RWPE2 (cell line): Measurements from ENCODE around the gene RMC1.
"Not testable (repeated sequence)": the region's sequence is repeated elsewhere in the genome, so short reads cannot be mapped to it uniquely, and the experiment has no call there.

Source experiments
- ATAC-seq: fragments of 200-7000 bp; cut with Tn5 transposase; 3 replicates; pipeline ENCODE4 v1.9.1; 2021; ENCODE audit warnings: low read depth
- DNase-seq: peaks from one replicate; pipeline ENCODE4 v3.0.0-alpha.2; 2020; ENCODE audit warnings: low spot score
- H3K27ac ChIP-seq: fragments of 450-650 bp; 2 replicates; pipeline ENCODE4 v1.5.1; 2017; ENCODE audit warnings: mild to moderate bottlenecking; ENCODE audit not compliant: poor library complexity, severe bottlenecking
- H3K27me3 ChIP-seq: fragments of 250-450 bp; sonication (Bioruptor Pico); 2 replicates; pipeline ENCODE4 v1.5.1; 2021; ENCODE audit warnings: mild to moderate bottlenecking, moderate library complexity; ENCODE audit not compliant: insufficient read depth, poor library complexity, severe bottlenecking
- H3K36me3 ChIP-seq: fragments of 250-450 bp; sonication (Bioruptor Pico); 2 replicates; pipeline ENCODE4 v1.5.1; 2020; ENCODE audit warnings: low read depth, mild to moderate bottlenecking, moderate library complexity
- H3K4me1 ChIP-seq: fragments of 250-450 bp; sonication (Bioruptor Pico); 2 replicates; pipeline ENCODE4 v1.5.1; 2021; ENCODE audit warnings: mild to moderate bottlenecking, moderate library complexity; ENCODE audit not compliant: insufficient read depth, poor library complexity, severe bottlenecking
- H3K4me3 ChIP-seq: fragments of 250-450 bp; sonication (Bioruptor Pico); 2 replicates; pipeline ENCODE4 v1.5.1; 2021; ENCODE audit warnings: mild to moderate bottlenecking, moderate library complexity; ENCODE audit not compliant: severe bottlenecking
- H3K9me3 ChIP-seq: fragments of 250-450 bp; sonication (Bioruptor Pico); 2 replicates; pipeline ENCODE4 v1.5.1; 2021; ENCODE audit warnings: mild to moderate bottlenecking, moderate library complexity; ENCODE audit not compliant: severe bottlenecking
- CTCF ChIP-seq: fragments of 450-650 bp; IDR thresholded peaks from one replicate; pipeline ENCODE4 v1.5.1; 2017; ENCODE audit warnings: mild to moderate bottlenecking, moderate library complexity; ENCODE audit not compliant: poor library complexity, severe bottlenecking

RMC1 gene

GRCh38 chr18:23552505-23552904 lies 49.2 kb downstream of the RMC1 start:
- ATAC-seq: no peak
- Histone ChIP-seq H3K27ac (no peak overlapping the region), H3K4me3 (no peak overlapping the region), H3K4me1 (no peaks in the 10 kb centered on the region), H3K27me3 (no peaks in the 10 kb centered on the region), H3K9me3 (no peaks in the 10 kb centered on the region), H3K36me3 (peaks cover 96% of the 10 kb centered on the region)
- TF ChIP-seq CTCF: no peak
- DNase-seq: no peak

DNA sequence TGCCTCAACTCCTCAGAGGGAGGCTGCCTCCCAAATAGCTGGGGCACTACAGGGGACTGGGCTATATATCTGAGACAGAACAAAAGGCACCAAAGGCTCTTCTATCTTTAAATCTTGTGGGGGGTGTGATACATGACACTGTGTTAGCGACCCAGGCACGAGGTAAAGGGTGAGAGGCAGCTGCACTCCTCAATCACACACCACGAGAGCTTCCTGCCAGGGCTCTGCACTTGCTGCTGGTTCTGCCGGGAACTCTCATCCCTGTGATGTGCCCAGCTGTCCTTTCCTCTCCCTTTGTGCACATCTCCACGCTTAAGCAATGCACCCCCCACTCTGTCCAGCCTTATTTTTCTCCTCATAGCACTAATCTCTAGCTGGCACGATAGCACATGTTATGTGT lies 50.6 kb downstream of the RMC1 start:
- no peaks in the 10 kb centered on the region for H3K27me3 ChIP-seq
- H3K36me3 ChIP-seq: peaks cover 95% of the 10 kb centered on the region
- DNase-seq (no peak), ATAC-seq (no peak)
- H3K4me3 ChIP-seq: no peak overlapping the region
- no peak for TF ChIP-seq CTCF
- no peaks in the 10 kb centered on the region for H3K4me1 ChIP-seq
- no peak overlapping the region for H3K27ac ChIP-seq
- no peaks in the 10 kb centered on the region for H3K9me3 ChIP-seq

DNA sequence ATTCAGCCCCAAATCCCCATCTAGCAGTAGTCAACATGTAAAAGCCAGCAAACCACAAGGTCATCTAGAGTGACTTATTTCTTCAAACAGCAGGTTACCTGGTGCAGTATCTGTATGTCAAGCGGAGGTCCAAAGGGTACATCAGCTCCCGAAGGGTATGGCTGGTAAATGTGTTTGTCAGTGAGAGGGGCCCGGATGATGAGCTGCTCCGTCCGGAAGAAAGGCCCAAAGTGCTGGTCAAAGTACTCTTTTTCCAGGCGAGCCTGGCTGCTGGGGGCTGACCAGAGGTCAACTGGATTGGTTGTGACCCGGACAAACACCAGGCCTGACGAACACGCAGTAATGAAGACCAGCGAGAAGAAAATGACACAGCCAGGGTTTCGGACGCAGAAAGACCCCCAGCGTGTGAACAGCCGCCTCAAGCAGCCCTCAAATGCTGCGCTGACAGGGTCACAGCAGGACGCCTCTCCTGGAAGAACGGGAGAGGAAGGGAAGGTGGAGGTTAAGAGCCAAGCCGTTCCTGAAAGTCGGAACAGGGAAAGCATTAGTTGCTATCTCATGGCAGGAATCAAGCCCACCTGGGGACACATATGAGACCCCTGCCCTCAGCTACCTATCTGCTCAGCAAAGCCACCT lies 53.0 kb downstream of the RMC1 start:
- ATAC-seq (no peak), DNase-seq (no peak)
- Histone ChIP-seq H3K4me1 (no peaks in the 10 kb centered on the region), H3K9me3 (no peaks in the 10 kb centered on the region), H3K27me3 (no peaks in the 10 kb centered on the region), H3K36me3 (peaks cover 97% of the 10 kb centered on the region), H3K27ac (no peak overlapping the region), H3K4me3 (no peak overlapping the region)
- TF ChIP-seq CTCF: no peak

DNA sequence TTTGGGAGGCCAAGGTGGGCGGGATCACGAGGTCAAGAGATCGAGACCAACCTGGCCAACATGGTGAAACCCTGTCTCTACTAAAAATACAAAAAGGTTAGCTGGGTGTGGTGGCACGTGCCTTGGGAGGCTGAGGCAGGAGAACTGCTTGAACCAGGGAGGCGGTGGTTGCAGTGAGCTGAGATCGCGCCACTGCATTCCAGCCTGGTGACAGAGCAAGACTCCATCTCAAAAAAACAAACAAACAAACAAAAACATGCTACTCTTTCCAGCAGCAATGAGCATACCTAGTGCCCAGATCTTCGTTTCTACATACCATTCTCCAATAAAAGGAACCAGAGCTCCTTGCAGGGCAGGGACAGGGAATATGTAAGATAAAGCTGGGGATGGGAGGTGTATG lies 54.2 kb downstream of the RMC1 start:
- not testable (repeated sequence) for ATAC-seq, H3K4me1 ChIP-seq, DNase-seq, H3K4me3 ChIP-seq, H3K9me3 ChIP-seq, H3K27ac ChIP-seq, H3K27me3 ChIP-seq
- peaks cover 95% of the 10 kb centered on the region for H3K36me3 ChIP-seq

- H3K36me3 ChIP-seq: peaks cover 95% of the 10 kb centered on the region
- DNase-seq: no peak
- ATAC-seq: no peak
Measured at GRCh38 chr18:23560186-23560585, 56.9 kb downstream of the RMC1 start.

More at GRCh38 chr18:23560186-23560585, 56.9 kb downstream of the RMC1 start:
- H3K9me3 ChIP-seq: no peaks in the 10 kb centered on the region
- TF ChIP-seq CTCF: no peak
- H3K27me3 ChIP-seq: no peaks in the 10 kb centered on the region
- no peaks in the 10 kb centered on the region for H3K4me1 ChIP-seq
- no peak overlapping the region for H3K4me3 ChIP-seq
- no peak overlapping the region for H3K27ac ChIP-seq
